H1 (cell line): Measurements from ENCODE around the gene LMNA. TPM values are rescaled to one million over a fixed set of nuclear protein-coding genes. Genes with fewer than 3 reads are reported as not detected.

ENCODE experiments used
- CTCF ChIA-PET: fragments of 300-600 bp; sonication (Branson Sonifier 250); formaldehyde crosslinking; loops from one replicate; lab custom pipeline; 2021; ENCODE audit not compliant: partially characterized antibody; lab: Charles Lee
- POLR2A ChIA-PET: fragments of 300-600 bp; sonication (Branson Sonifier 250); formaldehyde crosslinking; loops from one replicate; lab custom pipeline; 2021; ENCODE audit warnings: inconsistent platforms; ENCODE audit not compliant: partially characterized antibody; lab: Charles Lee
- DNase-seq, 2 experiments: peaks; one replicate each; pipeline versions ENCODE4 v3.0.0 to v3.0.0-alpha.2; 2010 to 2022; ENCODE audit warnings: low spot score in 2 of 2, low read depth in 1 of 2, mixed read lengths in 1 of 2
- FAIRE-seq: peaks from 2 replicates; lab custom pipeline; 2011; peaks lifted over from hg19 to GRCh38; lab: Jason Lieb, UNC
- H2AFZ ChIP-seq: 2 replicates; pipeline ENCODE4 v1.8.1; 2012; ENCODE audit warnings: low read length, inconsistent platforms
- H2AK5ac ChIP-seq: 2 replicates; pipeline ENCODE4 v1.6.1; 2013; ENCODE audit warnings: low read depth, low read length
- H2BK120ac ChIP-seq: replicated peaks from 2 replicates; pipeline ENCODE3; 2013; ENCODE audit warnings: low read depth, low read length, inconsistent platforms
- H2BK12ac ChIP-seq: 2 replicates; pipeline ENCODE4 v1.6.1; 2013; ENCODE audit warnings: low read depth, low read length
- H2BK15ac ChIP-seq: 2 replicates; pipeline ENCODE4 v1.6.1; 2013; ENCODE audit warnings: low read length
- H2BK20ac ChIP-seq: 2 replicates; pipeline ENCODE4 v1.6.1; 2013; ENCODE audit warnings: low read length
- H2BK5ac ChIP-seq: 2 replicates; pipeline ENCODE4 v1.6.1; 2013; ENCODE audit warnings: low read depth, low read length
- H3K14ac ChIP-seq: 2 replicates; pipeline ENCODE4 v1.6.1; 2013; ENCODE audit warnings: inconsistent platforms; ENCODE audit not compliant: insufficient read length
- H3K18ac ChIP-seq: 2 replicates; pipeline ENCODE4 v1.6.1; 2013; ENCODE audit warnings: low read length; ENCODE audit errors: extremely low read depth
- H3K23ac ChIP-seq: 2 replicates; pipeline ENCODE4 v1.6.1; 2013; ENCODE audit warnings: inconsistent platforms; ENCODE audit not compliant: insufficient read length
- H3K23me2 ChIP-seq: 2 replicates; pipeline ENCODE4 v1.6.1; 2013; ENCODE audit warnings: low read depth, low read length
- H3K27ac ChIP-seq: 2 replicates; pipeline ENCODE4 v1.6.1; 2011; ENCODE audit warnings: low read depth, low read length, inconsistent platforms
- H3K27me3 ChIP-seq, 4 experiments: replicated peaks in 1 of 4; 1 replicate in 1 of 4; 2 replicates in 3 of 4; pipeline versions ENCODE4 v1.6.1 to v1.8.1; 2011 to 2013; ENCODE audit warnings: low read length in 3 of 4, mild to moderate bottlenecking in 3 of 4, inconsistent platforms in 2 of 4, mixed read lengths in 2 of 4, moderate library complexity in 1 of 4; ENCODE audit not compliant: control insufficient read depth in 3 of 4, insufficient read depth in 3 of 4; ENCODE audit errors: extremely low read depth in 1 of 4
- H3K36me3 ChIP-seq, 4 experiments: 2 replicates each; pipeline versions ENCODE4 v1.6.1 to v1.8.1; 2011 to 2013; ENCODE audit warnings: mild to moderate bottlenecking in 4 of 4, low read length in 3 of 4, moderate library complexity in 2 of 4, control low read depth in 1 of 4, inconsistent platforms in 1 of 4; ENCODE audit not compliant: insufficient read depth in 4 of 4, control insufficient read depth in 2 of 4
- H3K4ac ChIP-seq: replicated peaks from 2 replicates; pipeline ENCODE3; 2013; ENCODE audit warnings: low read length, low read depth, mixed read lengths, inconsistent platforms; ENCODE audit not compliant: insufficient read length
- H3K4me1 ChIP-seq, 4 experiments: replicated peaks in 1 of 4; 1 replicate in 1 of 4; 2 replicates in 3 of 4; pipeline versions ENCODE4 v1.6.1 to v1.8.1; 2011 to 2013; ENCODE audit warnings: low read length in 3 of 4, inconsistent platforms in 2 of 4, mixed read lengths in 1 of 4; ENCODE audit not compliant: insufficient read depth in 4 of 4, control insufficient read depth in 3 of 4
- H3K4me2 ChIP-seq, 2 experiments: 2 replicates each; pipeline versions ENCODE4 v1.6.1 to v1.8.1; 2011 to 2013; ENCODE audit warnings: low read depth in 2 of 2, low read length in 2 of 2, control low read depth in 1 of 2, inconsistent platforms in 1 of 2, mild to moderate bottlenecking in 1 of 2; ENCODE audit not compliant: insufficient read depth in 1 of 2
- H3K4me3 ChIP-seq, 4 experiments: fragments of 200-600, 300-600 bp in 1 of 4; sonication (generic), shearing (Covaris generic), sonication (Bioruptor Twin) in 1 of 4; 2 replicates each; pipeline versions ENCODE4 v1.5.1 to v1.8.1; 2011 to 2016; ENCODE audit warnings: low read length in 4 of 4, low read depth in 3 of 4, control low read depth in 2 of 4, inconsistent platforms in 2 of 4, mild to moderate bottlenecking in 2 of 4, mixed read lengths in 1 of 4, moderate library complexity in 1 of 4; ENCODE audit not compliant: insufficient read depth in 2 of 4; ENCODE audit errors: extremely low read depth in 1 of 4
- H3K56ac ChIP-seq: replicated peaks from 2 replicates; pipeline ENCODE3; 2013; ENCODE audit warnings: low read depth, mild to moderate bottlenecking, mixed read lengths, low read length, inconsistent platforms; ENCODE audit not compliant: insufficient read length
- H3K79me1 ChIP-seq: 2 replicates; pipeline ENCODE4 v1.6.1; 2013; ENCODE audit warnings: low read depth, low read length, control low read depth
- H3K79me2 ChIP-seq, 2 experiments: 2 replicates each; pipeline versions ENCODE4 v1.6.1 to v1.8.1; 2012 to 2013; ENCODE audit warnings: low read length in 2 of 2, mild to moderate bottlenecking in 2 of 2, inconsistent platforms in 1 of 2; ENCODE audit not compliant: insufficient read depth in 2 of 2, control insufficient read depth in 1 of 2
- H3K9ac ChIP-seq, 4 experiments: replicated peaks in 1 of 4; 1 replicate in 1 of 4; 2 replicates in 3 of 4; pipeline versions ENCODE4 v1.6.1 to v1.8.1; 2011 to 2013; ENCODE audit warnings: low read depth in 3 of 4, low read length in 3 of 4, control low read depth in 2 of 4, mild to moderate bottlenecking in 2 of 4, moderate library complexity in 2 of 4, inconsistent platforms in 1 of 4; ENCODE audit errors: extremely low read depth in 1 of 4
- H3K9me3 ChIP-seq, 2 experiments: 2 replicates each; pipeline versions ENCODE4 v1.6.1 to v1.8.1; 2012 to 2013; ENCODE audit warnings: mild to moderate bottlenecking in 2 of 2, moderate library complexity in 2 of 2, control low read depth in 1 of 2, inconsistent platforms in 1 of 2, low read depth in 1 of 2, low read length in 1 of 2, mixed read lengths in 1 of 2; ENCODE audit not compliant: insufficient read depth in 2 of 2
- H4K20me1 ChIP-seq, 2 experiments: replicated peaks in 1 of 2; 2 replicates each; pipeline versions ENCODE3 to v1.8.1; 2011 to 2013; ENCODE audit warnings: inconsistent platforms in 2 of 2, low read length in 2 of 2, mild to moderate bottlenecking in 1 of 2; ENCODE audit not compliant: insufficient read depth in 2 of 2, control insufficient read depth in 1 of 2
- H4K5ac ChIP-seq: 2 replicates; pipeline ENCODE4 v1.6.1; 2013; ENCODE audit warnings: low read length, low read depth, mixed read lengths, inconsistent platforms; ENCODE audit not compliant: insufficient read length
- H4K8ac ChIP-seq: 2 replicates; pipeline ENCODE4 v1.8.0; 2013; ENCODE audit warnings: mild to moderate bottlenecking, moderate library complexity, low read length, inconsistent platforms; ENCODE audit not compliant: insufficient read depth; ENCODE audit errors: extremely low read depth
- H4K91ac ChIP-seq: replicated peaks from 2 replicates; pipeline ENCODE3; 2013; ENCODE audit warnings: low read length, mixed read lengths, inconsistent platforms; ENCODE audit not compliant: insufficient read length
- CHD1 ChIP-seq: IDR thresholded peaks from 2 replicates; pipeline ENCODE4 v1.6.1; 2012; ENCODE audit warnings: low read depth, low read length, improper control_type of control experiment
- HDAC6 ChIP-seq: IDR thresholded peaks from one replicate; pipeline ENCODE4 v1.7.1; 2012; ENCODE audit warnings: low read depth, mild to moderate bottlenecking, inconsistent platforms, low read length, moderate library complexity
- YY1 ChIP-seq: IDR thresholded peaks from 2 replicates; pipeline ENCODE4 v1.6.1; 2011; ENCODE audit warnings: low read depth, mild to moderate bottlenecking, low read length
- WGBS, 2 experiments: shearing (Covaris generic) in 1 of 2; methylation state at CpG; one replicate each; pipeline versions ENCODE4 v1.1.6 to v1.1.7; 2013 to 2015; ENCODE audit warnings: low lambda C conversion rate in 2 of 2, mixed read lengths in 2 of 2, inconsistent platforms in 1 of 2, low coverage in 1 of 2, missing lambda C conversion rate in 1 of 2; ENCODE audit not compliant: insufficient replicate concordance in 2 of 2, insufficient coverage in 1 of 2, insufficient read length in 1 of 2; ENCODE audit errors: extremely low coverage in 1 of 2, missing lambda C conversion rate in 1 of 2; 5-methylcytosine and 5-hydroxymethylcytosine counted together
- polyA plus RNA-seq, 7 experiments: library from polyadenylated mRNA; depleted of rRNA in 3 of 7; stranded (reverse) in 5 of 7; unstranded in 2 of 7; fragments of >200 nt in 5 of 7; fragments of 200-250 nt in 2 of 7; gene quantifications; 1 replicate in 5 of 7; 2 replicates in 1 of 7; 4 replicates in 1 of 7; pipeline versions ENCODE4 v1.2.1 to v1.2.3, GENCODE V29; 2011 to 2013; ENCODE audit warnings: missing spikeins in 2 of 7, mixed read lengths in 2 of 7
- total RNA-seq: library from RNA; stranded (reverse); fragmentation: NEBNext Ultra II Directional; extraction: Animal tissue kit (Norgen Biotek cat#: 25700); gene quantifications from 2 replicates; pipeline ENCODE4 v1.2.1, GENCODE V29; 2021

The LMNA gene
- total and polyA plus RNA-seq, 2 of the 8 experiments (the other 6 are each of a cell fraction or from before 2014, with no cell fraction given): 25.8 to 46.8 TPM

GRCh38 chr1:156121457-156121856 is 6.9 kb downstream of the LMNA start:
- H3K4me2 ChIP-seq: no peak overlapping the region; a peak in 1 of 4 replicates
- 94% methylated on average over 3 of the region's 4 CpGs; no CpG with 5 or more reads in 1 of the 2 experiments for WGBS, 2 experiments
- no peak overlapping the region for H2BK15ac ChIP-seq
- no peaks in the 10 kb centered on the region for H3K23me2 ChIP-seq
- H3K4ac ChIP-seq: no peak overlapping the region
- peaks cover 0 to 12% of the 10 kb centered on the region in 2 experiments; a peak in 1 of 4 replicates for H3K79me2 ChIP-seq
- H3K9ac ChIP-seq: no peak overlapping the region
- H3K36me3 ChIP-seq: no peaks in the 10 kb centered on the region
- H3K14ac ChIP-seq: no peak overlapping the region
- H3K4me1 ChIP-seq: peaks cover 7 to 28% (median 22%) of the 10 kb centered on the region in 4 experiments
- no peak overlapping the region for H2BK12ac ChIP-seq
- no peaks in the 10 kb centered on the region for H3K9me3 ChIP-seq
- H3K56ac ChIP-seq: no peak overlapping the region
- no peak overlapping the region for H2BK20ac ChIP-seq
- no peak overlapping the region for H4K5ac ChIP-seq
- H4K20me1 ChIP-seq: peaks cover 2 to 6% of the 10 kb centered on the region in 2 experiments
- FAIRE-seq (no peak), DNase-seq (no peak)
- H3K79me1 ChIP-seq: peaks cover 3% of the 10 kb centered on the region
- H3K18ac ChIP-seq: no peak overlapping the region
- H4K91ac ChIP-seq: no peak overlapping the region
- H3K4me3 ChIP-seq: no peak overlapping the region
- no peak overlapping the region; the same call in 1 of the 2 replicates for H4K8ac ChIP-seq
- TF ChIP-seq HDAC6: no peak
- no peak for TF ChIP-seq CHD1
- no peak for TF ChIP-seq YY1
- TF ChIP-seq, all 59 proteins: peak for 0
- Histone ChIP-seq H3K27ac (no peak overlapping the region), H2BK5ac (0 out of 2 replicates have a peak overlapping the region, but pooled peaks have one; percentile 12), H2AK5ac (no peak overlapping the region), H2AFZ (no peak overlapping the region), H2BK120ac (no peak overlapping the region), H3K23ac (no peak overlapping the region), H3K27me3 (no peaks in the 10 kb centered on the region)
- ChIA-PET POLR2A (interaction anchor here (1.7 to 28.0 kb wide), 3 partner anchors 6 to 26 kb away, joined by 4 to 763 read pairs (median 143); partner anchors contain the start of genes LMNA and MEX3A), CTCF (interaction anchor here (1.6 to 42.4 kb wide), 4 partner anchors 5 to 26 kb away, joined by 4 to 1994 read pairs (median 261); partner anchors contain the start of genes LMNA and MEX3A)
